ENCODE results near the gene GNB1. TPM values are rescaled to one million over a fixed set of nuclear protein-coding genes. Genes with fewer than 3 reads are reported as not detected.

The GNB1 gene
- total and polyA plus RNA-seq, 7 experiments from 2014 or later, result 48.1 to 358 (median 232) TPM

GRCh38 chr1:1881727-1882126, 9.2 kb downstream of the GNB1 start:
- no peak for DNase-seq
- Mint-ChIP-seq H3K27ac (peak overlapping the region in 7 of 9 donors; percentile 13 to 74 (median 39)), H3K27me3 (no peaks in the 10 kb centered on the region), H3K4me1 (peaks cover 55 to 83% (median 64%) of the 10 kb centered on the region in 7 donors), H3K9me3 (no peaks in the 10 kb centered on the region), H3K36me3 (peaks cover 4 to 20% (median 10%) of the 10 kb centered on the region in 5 donors), H3K4me3 (peak overlapping the region in 7 of 10 donors; percentile 19 to 73 (median 61))
- Histone ChIP-seq H3K9me3 (ENCODE audit: control insufficient read depth in 2 of 3, low read length in 3 of 3) (no peaks in the 10 kb centered on the region), H3K36me3 (ENCODE audit: control insufficient read depth in 2 of 3, insufficient read depth in 3 of 3, low read length in 3 of 3) (peaks cover 0 to 9% (median 0%) of the 10 kb centered on the region in 3 experiments), H3K27ac (ENCODE audit: low read depth, low read length) (no peak overlapping the region), H3K4me3 (ENCODE audit: low read length) (no peak overlapping the region), H3K4me1 (ENCODE audit: control insufficient read depth in 2 of 2, insufficient read depth in 2 of 2, low read length in 2 of 2) (peaks cover 39 to 52% of the 10 kb centered on the region in 2 donors), H3K27me3 (ENCODE audit: control insufficient read depth in 2 of 2, insufficient read depth in 2 of 2, low read length in 2 of 2) (no peaks in the 10 kb centered on the region)
- ChIA-PET POLR2A (interaction anchor here (0.7 kb wide), 1 partner anchor 473 kb away, joined by 3 read pairs; no protein-coding TSS in a partner anchor), CTCF (no interaction called here)
- intact Hi-C loops (cut with micrococcal nuclease), result no loop called here
- ATAC-seq, result peak; percentile 22

GRCh38 chr1:1880617-1881312, 10.1 kb downstream of the GNB1 start:
- Mint-ChIP-seq H3K4me3 (peak overlapping the region in 9 of 10 donors; percentile 12 to 71 (median 61)), H3K27me3 (no peaks in the 10 kb centered on the region), H3K36me3 (peaks cover 8 to 28% (median 13%) of the 10 kb centered on the region in 5 donors), H3K9me3 (no peaks in the 10 kb centered on the region), H3K27ac (peak overlapping the region in 8 of 9 donors; percentile 13 to 74 (median 42)), H3K4me1 (peaks cover 58 to 85% (median 65%) of the 10 kb centered on the region in 7 donors)
- POLR2A ChIA-PET, result no interaction called here
- Histone ChIP-seq H3K36me3 (ENCODE audit: control insufficient read depth in 2 of 3, insufficient read depth in 3 of 3, low read length in 3 of 3) (peaks cover 0 to 19% (median 0%) of the 10 kb centered on the region in 3 experiments), H3K4me3 (ENCODE audit: low read length) (no peak overlapping the region), H3K27me3 (ENCODE audit: control insufficient read depth in 2 of 2, insufficient read depth in 2 of 2, low read length in 2 of 2) (no peaks in the 10 kb centered on the region), H3K9me3 (ENCODE audit: control insufficient read depth in 2 of 3, low read length in 3 of 3) (no peaks in the 10 kb centered on the region), H3K27ac (ENCODE audit: low read depth, low read length) (no peak overlapping the region), H3K4me1 (ENCODE audit: control insufficient read depth in 2 of 2, insufficient read depth in 2 of 2, low read length in 2 of 2) (peaks cover 45% of the 10 kb centered on the region in 2 donors)
- intact Hi-C loops (cut with micrococcal nuclease), result no loop called here
- no peak for ATAC-seq
- DNase-seq, result no peak
- CTCF ChIA-PET, result no interaction called here

GRCh38 chr1:1879942-1880341, 10.9 kb downstream of the GNB1 start:
- Histone ChIP-seq H3K27me3 (ENCODE audit: control insufficient read depth in 2 of 2, insufficient read depth in 2 of 2, low read length in 2 of 2) (no peaks in the 10 kb centered on the region), H3K9me3 (ENCODE audit: control insufficient read depth in 2 of 3, low read length in 3 of 3) (no peaks in the 10 kb centered on the region), H3K4me1 (ENCODE audit: control insufficient read depth in 2 of 2, insufficient read depth in 2 of 2, low read length in 2 of 2) (peaks cover 44 to 53% of the 10 kb centered on the region in 2 donors), H3K27ac (ENCODE audit: low read depth, low read length) (no peak overlapping the region), H3K36me3 (ENCODE audit: control insufficient read depth in 2 of 3, insufficient read depth in 3 of 3, low read length in 3 of 3) (peaks cover 0 to 27% (median 0%) of the 10 kb centered on the region in 3 experiments), H3K4me3 (ENCODE audit: low read length) (no peak overlapping the region)
- CTCF ChIA-PET, result interaction anchor here (0.9 kb wide), 1 partner anchor 113 kb away, joined by 3 read pairs; no protein-coding TSS in a partner anchor
- ATAC-seq (no peak), DNase-seq (no peak)
- Mint-ChIP-seq H3K4me3 (peak overlapping the region in 4 of 10 donors; percentile 17 to 39 (median 24)), H3K4me1 (peaks cover 61 to 92% (median 74%) of the 10 kb centered on the region in 7 donors), H3K36me3 (peaks cover 8 to 35% (median 13%) of the 10 kb centered on the region in 5 donors), H3K27ac (peak overlapping the region in 2 of 9 donors; percentile 48 to 60), H3K27me3 (no peaks in the 10 kb centered on the region), H3K9me3 (no peaks in the 10 kb centered on the region)
- intact Hi-C loops (cut with micrococcal nuclease), result no loop called here
- POLR2A ChIA-PET, result interaction anchor here (0.7 kb wide), 1 partner anchor 49 kb away, joined by 4 read pairs; no protein-coding TSS in a partner anchor

- ChIA-PET POLR2A (interaction anchor here (0.6 kb wide), 1 partner anchor 12 kb away, joined by 3 read pairs; no protein-coding TSS in a partner anchor), CTCF (no interaction called here)
- H3K36me3 Mint-ChIP-seq, result peaks cover 8 to 36% (median 15%) of the 10 kb centered on the region in 5 donors
- no peak for ATAC-seq
- H3K27me3 Mint-ChIP-seq, result no peaks in the 10 kb centered on the region
- intact Hi-C loops (cut with micrococcal nuclease), result no loop called here
- DNase-seq, result no peak
- H3K27ac Mint-ChIP-seq, result peak overlapping the region in 5 of 9 donors; percentile 12 to 37 (median 29)
- H3K4me1 Mint-ChIP-seq, result peaks cover 50 to 88% (median 79%) of the 10 kb centered on the region in 7 donors
- H3K4me1 ChIP-seq (ENCODE audit: control insufficient read depth in 2 of 2, insufficient read depth in 2 of 2, low read length in 2 of 2), result peaks cover 47 to 57% of the 10 kb centered on the region in 2 donors
- H3K27me3 ChIP-seq (ENCODE audit: control insufficient read depth in 2 of 2, insufficient read depth in 2 of 2, low read length in 2 of 2), result no peaks in the 10 kb centered on the region
- H3K4me3 ChIP-seq (ENCODE audit: low read length), result no peak overlapping the region
- peak overlapping the region in 5 of 10 donors; percentile 0 to 73 (median 18) for H3K4me3 Mint-ChIP-seq
- H3K36me3 ChIP-seq (ENCODE audit: control insufficient read depth in 2 of 3, insufficient read depth in 3 of 3, low read length in 3 of 3), result peaks cover 0 to 27% (median 4%) of the 10 kb centered on the region in 3 experiments
- no peaks in the 10 kb centered on the region for H3K9me3 Mint-ChIP-seq
- H3K9me3 ChIP-seq (ENCODE audit: control insufficient read depth in 2 of 3, low read length in 3 of 3), result no peaks in the 10 kb centered on the region
- no peak overlapping the region for H3K27ac ChIP-seq (ENCODE audit: low read depth, low read length)
These were observed 12.9 kb downstream of the GNB1 start for GRCh38 chr1:1877865-1878436.

- no peaks in the 10 kb centered on the region for H3K9me3 ChIP-seq (ENCODE audit: control insufficient read depth in 2 of 3, low read length in 3 of 3)
- peaks cover 39 to 61% of the 10 kb centered on the region in 2 donors for H3K4me1 ChIP-seq (ENCODE audit: control insufficient read depth in 2 of 2, insufficient read depth in 2 of 2, low read length in 2 of 2)
- Mint-ChIP-seq H3K36me3 (peaks cover 8 to 40% (median 19%) of the 10 kb centered on the region in 5 donors), H3K27me3 (no peaks in the 10 kb centered on the region), H3K9me3 (peaks cover 0 to 3% (median 0%) of the 10 kb centered on the region in 11 donors), H3K27ac (peak overlapping the region; percentile 32 to 74 (median 48)), H3K4me1 (peaks cover 54 to 88% (median 80%) of the 10 kb centered on the region in 7 donors), H3K4me3 (peak overlapping the region in 9 of 10 donors; percentile 5 to 78 (median 53))
- DNase-seq (no peak), ATAC-seq (no peak)
- CTCF ChIA-PET, result interaction anchor here (0.7 kb wide), 1 partner anchor 33 kb away, joined by 4 read pairs; no protein-coding TSS in a partner anchor
- intact Hi-C loops (cut with micrococcal nuclease), result no loop called here
- POLR2A ChIA-PET, result no interaction called here
- H3K4me3 ChIP-seq (ENCODE audit: low read length), result no peak overlapping the region
- no peaks in the 10 kb centered on the region for H3K27me3 ChIP-seq (ENCODE audit: control insufficient read depth in 2 of 2, insufficient read depth in 2 of 2, low read length in 2 of 2)
- H3K27ac ChIP-seq (ENCODE audit: low read depth, low read length), result peak overlapping the region; percentile 10
- H3K36me3 ChIP-seq (ENCODE audit: control insufficient read depth in 2 of 3, insufficient read depth in 3 of 3, low read length in 3 of 3), result peaks cover 0 to 30% (median 4%) of the 10 kb centered on the region in 3 experiments
These were observed 14.5 kb downstream of the GNB1 start for GRCh38 chr1:1876335-1876930.

GRCh38 chr1:1875932-1876331, 15.0 kb downstream of the GNB1 start:
- no peaks in the 10 kb centered on the region for H3K27me3 ChIP-seq (ENCODE audit: control insufficient read depth in 2 of 2, insufficient read depth in 2 of 2, low read length in 2 of 2)
- peaks cover 52 to 88% (median 80%) of the 10 kb centered on the region in 7 donors for H3K4me1 Mint-ChIP-seq
- no peak for DNase-seq

More at GRCh38 chr1:1875932-1876331, 15.0 kb downstream of the GNB1 start:
- ChIA-PET CTCF (no interaction called here), POLR2A (interaction anchor here (0.6 kb wide), 1 partner anchor 36 kb away, joined by 3 read pairs; no protein-coding TSS in a partner anchor)
- H3K4me3 ChIP-seq (ENCODE audit: low read length), result no peak overlapping the region
- Mint-ChIP-seq H3K9me3 (peaks cover 0 to 3% (median 0%) of the 10 kb centered on the region in 11 donors), H3K27me3 (no peaks in the 10 kb centered on the region), H3K36me3 (peaks cover 8 to 36% (median 21%) of the 10 kb centered on the region in 5 donors), H3K27ac (peak overlapping the region; percentile 26 to 82 (median 48)), H3K4me3 (peak overlapping the region in 9 of 10 donors; percentile 16 to 78 (median 53))
- intact Hi-C loops (cut with micrococcal nuclease), result no loop called here
- ATAC-seq, result no peak
- H3K36me3 ChIP-seq (ENCODE audit: control insufficient read depth in 2 of 3, insufficient read depth in 3 of 3, low read length in 3 of 3), result peaks cover 0 to 30% (median 4%) of the 10 kb centered on the region in 3 experiments
- peaks cover 39 to 61% of the 10 kb centered on the region in 2 donors for H3K4me1 ChIP-seq (ENCODE audit: control insufficient read depth in 2 of 2, insufficient read depth in 2 of 2, low read length in 2 of 2)
- H3K27ac ChIP-seq (ENCODE audit: low read depth, low read length), result peak overlapping the region; percentile 10
- H3K9me3 ChIP-seq (ENCODE audit: control insufficient read depth in 2 of 3, low read length in 3 of 3), result no peaks in the 10 kb centered on the region

Measured in naive thymus-derived CD4-positive, alpha-beta T cell (primary cell).